ENCODE measurements around the gene MACROD2. TPM values are rescaled to one million over a fixed set of nuclear protein-coding genes. Genes with fewer than 3 reads are reported as not detected.

The MACROD2 gene
- total RNA-seq, 1 experiment from 2014 or later: 3.7 TPM

DNA sequence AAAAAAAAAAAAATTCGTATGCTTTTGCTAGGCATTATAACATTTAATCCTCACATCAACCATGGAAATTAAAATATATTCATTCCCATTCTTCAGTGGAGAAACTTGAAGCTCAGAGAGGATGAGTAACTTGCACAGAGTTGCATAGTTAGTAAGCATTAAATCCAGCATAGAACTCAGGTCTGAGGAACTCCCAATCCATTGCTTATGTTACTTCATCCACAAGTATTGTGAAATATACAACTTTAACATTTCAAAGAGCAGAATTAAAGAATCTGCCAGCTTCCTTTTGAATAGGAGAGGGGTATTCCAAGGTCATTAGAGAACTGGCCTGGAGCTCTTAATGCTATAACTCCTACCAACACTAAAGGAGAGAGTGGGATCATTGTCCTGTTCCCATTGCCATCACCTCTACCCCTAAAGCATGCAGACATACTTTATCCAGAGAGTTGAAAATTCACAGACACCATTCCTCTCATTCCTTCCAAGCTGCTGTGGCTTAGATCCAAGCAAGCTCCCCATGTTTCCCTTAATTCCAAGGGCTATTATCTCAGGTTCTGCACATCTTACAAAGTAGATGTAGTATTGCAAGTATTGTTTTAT, 250.2 kb downstream of the MACROD2 start:
- no peaks in the 10 kb centered on the region for H3K36me3 ChIP-seq (ENCODE audit: control insufficient read depth in 1 of 2, insufficient read depth in 2 of 2, low read length in 2 of 2)
- H3K4me3 ChIP-seq (replicated peaks in 1 of 2; ENCODE audit: low read depth in 1 of 2, low read length in 2 of 2): no peak overlapping the region
- ChIA-PET POLR2A (no interaction called here), CTCF (no interaction called here), RAD21 (ENCODE audit: low non-redundant PET in 1 of 2, low total read pairs in 2 of 2, uncharacterized antibody in 2 of 2, unreplicated experiment in 2 of 2) (no interaction called here)
- no TSS peak for BruUV-seq (replicated peaks)
- H3K4me1 ChIP-seq (ENCODE audit: control insufficient read depth in 1 of 2, insufficient read depth in 2 of 2, low read length in 2 of 2): no peaks in the 10 kb centered on the region
- H3K27me3 ChIP-seq (ENCODE audit: insufficient read depth, low read length): no peaks in the 10 kb centered on the region
- TF ChIP-seq EGR1 (IDR thresholded peaks at IDR 0.05; ENCODE audit: low read depth) (no peak), SRF (IDR thresholded peaks at IDR 0.05; ENCODE audit: low read depth) (no peak), ZFX (IDR thresholded peaks at IDR 0.05) (no peak), YY1 (IDR thresholded peaks at IDR 0.05; ENCODE audit: extremely low read depth, insufficient replicate concordance, low read depth, low read length) (no peak), TCF7L2 (IDR thresholded peaks at IDR 0.05; ENCODE audit: borderline replicate concordance, extremely low read depth, insufficient read depth, insufficient read length) (no peak), JUND (IDR thresholded peaks at IDR 0.05) (no peak), SIN3A (IDR thresholded peaks at IDR 0.05; ENCODE audit: low read depth) (no peak), POLR2A (IDR thresholded peaks at IDR 0.05; ENCODE audit: borderline replicate concordance, extremely low read depth, insufficient read depth, insufficient read length) (no peak), POLR2AphosphoS5 (IDR thresholded peaks at IDR 0.05; ENCODE audit: low read depth, low read length) (no peak), ELF1 (IDR thresholded peaks at IDR 0.05; ENCODE audit: borderline replicate concordance, low read depth) (no peak), EZH2 (IDR thresholded peaks at IDR 0.05) (no peak), CBX3 (IDR thresholded peaks at IDR 0.05; ENCODE audit: low read depth) (no peak)
- TF ChIP-seq, protein P1, sequence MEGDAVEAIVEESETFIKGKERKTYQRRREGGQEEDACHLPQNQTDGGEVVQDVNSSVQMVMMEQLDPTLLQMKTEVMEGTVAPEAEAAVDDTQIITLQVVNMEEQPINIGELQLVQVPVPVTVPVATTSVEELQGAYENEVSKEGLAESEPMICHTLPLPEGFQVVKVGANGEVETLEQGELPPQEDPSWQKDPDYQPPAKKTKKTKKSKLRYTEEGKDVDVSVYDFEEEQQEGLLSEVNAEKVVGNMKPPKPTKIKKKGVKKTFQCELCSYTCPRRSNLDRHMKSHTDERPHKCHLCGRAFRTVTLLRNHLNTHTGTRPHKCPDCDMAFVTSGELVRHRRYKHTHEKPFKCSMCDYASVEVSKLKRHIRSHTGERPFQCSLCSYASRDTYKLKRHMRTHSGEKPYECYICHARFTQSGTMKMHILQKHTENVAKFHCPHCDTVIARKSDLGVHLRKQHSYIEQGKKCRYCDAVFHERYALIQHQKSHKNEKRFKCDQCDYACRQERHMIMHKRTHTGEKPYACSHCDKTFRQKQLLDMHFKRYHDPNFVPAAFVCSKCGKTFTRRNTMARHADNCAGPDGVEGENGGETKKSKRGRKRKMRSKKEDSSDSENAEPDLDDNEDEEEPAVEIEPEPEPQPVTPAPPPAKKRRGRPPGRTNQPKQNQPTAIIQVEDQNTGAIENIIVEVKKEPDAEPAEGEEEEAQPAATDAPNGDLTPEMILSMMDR (IDR thresholded peaks at IDR 0.05 in 2 of 3, conservative IDR thresholded peaks at IDR 0.05 in 1 of 3; ENCODE audit: borderline replicate concordance in 1 of 3, insufficient read depth in 1 of 3, low read depth in 2 of 3, low read length in 2 of 3): no peak
- TF ChIP-seq, protein P2, sequence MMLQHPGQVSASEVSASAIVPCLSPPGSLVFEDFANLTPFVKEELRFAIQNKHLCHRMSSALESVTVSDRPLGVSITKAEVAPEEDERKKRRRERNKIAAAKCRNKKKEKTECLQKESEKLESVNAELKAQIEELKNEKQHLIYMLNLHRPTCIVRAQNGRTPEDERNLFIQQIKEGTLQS (IDR thresholded peaks at IDR 0.05): no peak
- TF ChIP-seq, protein P3, sequence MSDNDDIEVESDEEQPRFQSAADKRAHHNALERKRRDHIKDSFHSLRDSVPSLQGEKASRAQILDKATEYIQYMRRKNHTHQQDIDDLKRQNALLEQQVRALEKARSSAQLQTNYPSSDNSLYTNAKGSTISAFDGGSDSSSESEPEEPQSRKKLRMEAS (IDR thresholded peaks at IDR 0.05): no peak
- TF ChIP-seq, protein P4, sequence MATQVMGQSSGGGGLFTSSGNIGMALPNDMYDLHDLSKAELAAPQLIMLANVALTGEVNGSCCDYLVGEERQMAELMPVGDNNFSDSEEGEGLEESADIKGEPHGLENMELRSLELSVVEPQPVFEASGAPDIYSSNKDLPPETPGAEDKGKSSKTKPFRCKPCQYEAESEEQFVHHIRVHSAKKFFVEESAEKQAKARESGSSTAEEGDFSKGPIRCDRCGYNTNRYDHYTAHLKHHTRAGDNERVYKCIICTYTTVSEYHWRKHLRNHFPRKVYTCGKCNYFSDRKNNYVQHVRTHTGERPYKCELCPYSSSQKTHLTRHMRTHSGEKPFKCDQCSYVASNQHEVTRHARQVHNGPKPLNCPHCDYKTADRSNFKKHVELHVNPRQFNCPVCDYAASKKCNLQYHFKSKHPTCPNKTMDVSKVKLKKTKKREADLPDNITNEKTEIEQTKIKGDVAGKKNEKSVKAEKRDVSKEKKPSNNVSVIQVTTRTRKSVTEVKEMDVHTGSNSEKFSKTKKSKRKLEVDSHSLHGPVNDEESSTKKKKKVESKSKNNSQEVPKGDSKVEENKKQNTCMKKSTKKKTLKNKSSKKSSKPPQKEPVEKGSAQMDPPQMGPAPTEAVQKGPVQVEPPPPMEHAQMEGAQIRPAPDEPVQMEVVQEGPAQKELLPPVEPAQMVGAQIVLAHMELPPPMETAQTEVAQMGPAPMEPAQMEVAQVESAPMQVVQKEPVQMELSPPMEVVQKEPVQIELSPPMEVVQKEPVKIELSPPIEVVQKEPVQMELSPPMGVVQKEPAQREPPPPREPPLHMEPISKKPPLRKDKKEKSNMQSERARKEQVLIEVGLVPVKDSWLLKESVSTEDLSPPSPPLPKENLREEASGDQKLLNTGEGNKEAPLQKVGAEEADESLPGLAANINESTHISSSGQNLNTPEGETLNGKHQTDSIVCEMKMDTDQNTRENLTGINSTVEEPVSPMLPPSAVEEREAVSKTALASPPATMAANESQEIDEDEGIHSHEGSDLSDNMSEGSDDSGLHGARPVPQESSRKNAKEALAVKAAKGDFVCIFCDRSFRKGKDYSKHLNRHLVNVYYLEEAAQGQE (IDR thresholded peaks at IDR 0.05; ENCODE audit: low read depth): no peak
- no peaks in the 10 kb centered on the region for H3K9me2 ChIP-seq (ENCODE audit: insufficient read depth)
- no peaks in the 10 kb centered on the region for H4K20me1 ChIP-seq (ENCODE audit: insufficient read depth)
- no peak overlapping the region for H2AFZ ChIP-seq (ENCODE audit: low read depth, low read length, poor library complexity, severe bottlenecking)
- no peaks in the 10 kb centered on the region for H3K79me2 ChIP-seq (ENCODE audit: insufficient read depth, low read length)
- H3K9me3 ChIP-seq (ENCODE audit: control insufficient read depth in 1 of 2, insufficient read depth in 1 of 2, low read depth in 1 of 2, low read length in 2 of 2): no peaks in the 10 kb centered on the region
- H3K9ac ChIP-seq (ENCODE audit: low read length): no peak overlapping the region
- no peak overlapping the region for H3K4me2 ChIP-seq (ENCODE audit: low read length)
- no peak for DNase-seq (ENCODE audit: low read depth, low spot score)
- no peak for ATAC-seq
- no peak overlapping the region for H3K27ac ChIP-seq (ENCODE audit: low read depth, low read length)
- intact Hi-C loops (cut with micrococcal nuclease): no loop called here

Data from HCT116 (cell line).